MCF 10A (cell line): Measurements from ENCODE around the gene KRTAP10-8. TPM values are rescaled to one million over a fixed set of nuclear protein-coding genes. Genes with fewer than 3 reads are reported as not detected.

Source experiments
- BruUV-seq: library from RNA; stranded (reverse); fragments of 400-500 nt; replicated peaks from 2 replicates; lab custom pipeline; 2021; lab: Mats Ljungman, UMichigan
- CTCF ChIA-PET: fragments of 300-600 bp; sonication (Branson Sonifier 250); formaldehyde crosslinking; extraction: SDS; loops from one replicate; lab custom pipeline; 2021; ENCODE audit warnings: antibody characterized with exemption, inconsistent platforms; lab: Yijun Ruan, JAX
- POLR2A ChIA-PET: fragments of 300-600, 350-650 bp; sonication (Branson Sonifier 250); formaldehyde crosslinking; extraction: SDS; loops from one replicate; lab custom pipeline; 2020; ENCODE audit warnings: antibody characterized with exemption, inconsistent platforms; lab: Yijun Ruan, JAX
- DNase-seq: peaks from one replicate; pipeline ENCODE4 v3.0.0-alpha.2; 2018; ENCODE audit not compliant: unreplicated experiment
- H3K27ac Mint-ChIP-seq: one replicate; pipeline ENCODE4 v1.8.0; 2022; ENCODE audit warnings: mild to moderate bottlenecking, low read depth, mixed read lengths; ENCODE audit not compliant: unreplicated experiment
- H3K27me3 Mint-ChIP-seq: one replicate; pipeline ENCODE4 v1.8.0; 2022; ENCODE audit warnings: mixed read lengths; ENCODE audit not compliant: insufficient read depth, unreplicated experiment
- H3K36me3 Mint-ChIP-seq: one replicate; pipeline ENCODE4 v1.8.0; 2022; ENCODE audit warnings: mild to moderate bottlenecking, moderate library complexity, mixed read lengths; ENCODE audit not compliant: insufficient read depth, unreplicated experiment
- H3K4me1 Mint-ChIP-seq: one replicate; pipeline ENCODE4 v1.8.0; 2022; ENCODE audit warnings: mixed read lengths; ENCODE audit not compliant: insufficient read depth, unreplicated experiment
- H3K4me3 Mint-ChIP-seq: one replicate; pipeline ENCODE4 v1.8.0; 2022; ENCODE audit warnings: mild to moderate bottlenecking, moderate library complexity, mixed read lengths; ENCODE audit not compliant: unreplicated experiment
- H3K9me3 Mint-ChIP-seq: one replicate; pipeline ENCODE4 v1.8.0; 2022; ENCODE audit warnings: mixed read lengths; ENCODE audit not compliant: unreplicated experiment
- CTCF ChIP-seq: fragments of 200-600 bp; IDR thresholded peaks from one replicate; pipeline ENCODE4 v1.8.0; 2022; ENCODE audit warnings: antibody characterized with exemption, mild to moderate bottlenecking; ENCODE audit not compliant: unreplicated experiment
- intact Hi-C: fragments of 100-400 bp; cut with micrococcal nuclease; formaldehyde crosslinking; loops from 2 replicates; pipeline ENCODE4 v1.14.1; 2022
- total RNA-seq: library from RNA; stranded (reverse); gene quantifications from 2 replicates; pipeline ENCODE4 v1.2.3, GENCODE V29; 2022

The KRTAP10-8 gene
- total RNA-seq, 1 experiment from 2014 or later = not detected

- Mint-ChIP-seq H3K9me3 (peaks cover 49% of the 10 kb centered on the region), H3K4me1 (no peaks in the 10 kb centered on the region), H3K4me3 (no peak overlapping the region), H3K36me3 (no peaks in the 10 kb centered on the region), H3K27me3 (peaks cover 8% of the 10 kb centered on the region), H3K27ac (no peak overlapping the region)
- DNase-seq = no peak
- intact Hi-C loops = no loop called here
- no peak for TF ChIP-seq CTCF
- CTCF ChIA-PET = no interaction called here
- BruUV-seq = no TSS peak
- POLR2A ChIA-PET = no interaction called here
Observed at GRCh38 chr21:44628707-44629391, 17.0 kb downstream of the KRTAP10-8 start.

GRCh38 chr21:44630440-44630839 lies 18.6 kb downstream of the KRTAP10-8 start:
- peaks cover 37% of the 10 kb centered on the region for H3K9me3 Mint-ChIP-seq
- no peaks in the 10 kb centered on the region for H3K4me1 Mint-ChIP-seq
- BruUV-seq = no TSS peak
- intact Hi-C loops = no loop called here
- ChIA-PET POLR2A (no interaction called here), CTCF (no interaction called here)
- no peak overlapping the region for H3K4me3 Mint-ChIP-seq
- peaks cover 21% of the 10 kb centered on the region for H3K27me3 Mint-ChIP-seq
- DNase-seq = no peak
- TF ChIP-seq CTCF = no peak
- no peak overlapping the region for H3K27ac Mint-ChIP-seq
- H3K36me3 Mint-ChIP-seq = no peaks in the 10 kb centered on the region

- H3K4me1 Mint-ChIP-seq = no peaks in the 10 kb centered on the region
- DNase-seq = no peak
- POLR2A ChIA-PET = no interaction called here
- H3K27me3 Mint-ChIP-seq = peaks cover 36% of the 10 kb centered on the region
- TF ChIP-seq CTCF = no peak
- BruUV-seq = no TSS peak
- H3K9me3 Mint-ChIP-seq = peaks cover 37% of the 10 kb centered on the region
- no peak overlapping the region for H3K27ac Mint-ChIP-seq
- no peaks in the 10 kb centered on the region for H3K36me3 Mint-ChIP-seq
- no peak overlapping the region for H3K4me3 Mint-ChIP-seq
- CTCF ChIA-PET = no interaction called here
- intact Hi-C loops = no loop called here
Observed at GRCh38 chr21:44632067-44632466, 20.2 kb downstream of the KRTAP10-8 start.

GRCh38 chr21:44636209-44637017 lies 24.5 kb downstream of the KRTAP10-8 start:
- BruUV-seq = no TSS peak
- Mint-ChIP-seq H3K36me3 (no peaks in the 10 kb centered on the region), H3K4me1 (no peaks in the 10 kb centered on the region), H3K27me3 (peaks cover 63% of the 10 kb centered on the region), H3K27ac (no peak overlapping the region), H3K4me3 (no peak overlapping the region), H3K9me3 (peaks cover 33% of the 10 kb centered on the region)
- CTCF ChIA-PET = no interaction called here
- intact Hi-C loops = no loop called here
- POLR2A ChIA-PET = no interaction called here
- DNase-seq = no peak
- no peak for TF ChIP-seq CTCF
